ENCODE measurements around the gene RELA. TPM values are rescaled to one million over a fixed set of nuclear protein-coding genes. Genes with fewer than 3 reads are reported as not detected.
A peak's percentile ranks its signal among the peaks of the same experiment; 100 is the strongest.

RELA gene
- total RNA-seq, 1 donor, result 39.5 TPM

DNA sequence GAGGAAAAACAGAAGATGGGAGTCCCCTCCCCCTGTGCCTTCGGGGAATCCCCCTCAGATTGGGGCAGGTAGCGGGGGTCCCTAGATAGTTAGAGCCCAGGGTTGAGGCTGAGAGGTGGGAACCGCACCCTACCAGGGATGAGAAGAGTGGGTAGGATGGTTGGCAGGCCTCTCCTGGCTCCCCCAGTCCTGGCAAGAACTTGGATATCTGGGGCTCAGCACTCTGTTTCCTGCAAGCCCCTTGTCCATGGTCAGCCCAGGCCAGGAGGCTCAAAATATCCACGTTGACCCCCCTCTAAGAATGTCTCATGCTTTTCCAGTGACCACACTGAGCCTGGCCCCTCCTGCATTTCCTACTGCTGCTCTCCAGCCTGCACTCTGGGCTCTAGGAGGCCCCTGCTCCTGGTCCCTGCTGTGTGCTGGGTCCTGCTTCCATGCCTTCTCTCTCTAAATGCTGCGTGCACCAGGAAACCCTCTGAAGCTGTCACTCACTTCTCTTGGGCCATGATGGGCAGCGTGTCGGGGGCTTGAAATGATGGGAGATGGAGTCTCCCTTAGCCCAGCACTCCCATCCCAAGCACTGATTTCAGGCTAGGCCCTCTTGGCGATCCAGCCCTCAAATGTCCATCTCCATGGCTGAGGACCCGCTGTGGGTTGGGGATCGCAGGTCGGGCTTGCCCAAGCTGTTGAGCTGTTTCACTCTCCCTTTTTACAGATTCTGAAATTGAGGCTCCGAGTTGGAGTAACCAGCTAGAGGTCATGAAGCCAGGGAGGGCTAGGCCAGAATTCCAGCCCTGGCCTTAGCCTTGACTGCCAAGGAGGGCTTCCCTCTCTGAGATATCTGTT, 50.7 kb downstream of the RELA start:
- no peak for TF ChIP-seq CTCF (IDR thresholded peaks at IDR 0.05; ENCODE audit: insufficient read depth, low read length)
- DNase-seq (ENCODE audit: low read depth), result no peak
- peak overlapping the region; percentile 95 for H3K4me3 ChIP-seq (ENCODE audit: low read depth, low read length)

GRCh38 chr11:65611028-65611757, 51.5 kb downstream of the RELA start:
- H3K4me3 ChIP-seq (ENCODE audit: low read depth, low read length), result peak overlapping the region; percentile 95

GRCh38 chr11:65610404-65610803, 52.3 kb downstream of the RELA start:
- no peak for TF ChIP-seq CTCF (IDR thresholded peaks at IDR 0.05; ENCODE audit: insufficient read depth, low read length)
- DNase-seq (ENCODE audit: low read depth), result no peak
- no peak overlapping the region for H3K4me3 ChIP-seq (ENCODE audit: low read depth, low read length)

More at GRCh38 chr11:65611028-65611757, 51.5 kb downstream of the RELA start:
- DNase-seq (ENCODE audit: low read depth), result no peak
- no peak for TF ChIP-seq CTCF (IDR thresholded peaks at IDR 0.05; ENCODE audit: insufficient read depth, low read length)

DNA sequence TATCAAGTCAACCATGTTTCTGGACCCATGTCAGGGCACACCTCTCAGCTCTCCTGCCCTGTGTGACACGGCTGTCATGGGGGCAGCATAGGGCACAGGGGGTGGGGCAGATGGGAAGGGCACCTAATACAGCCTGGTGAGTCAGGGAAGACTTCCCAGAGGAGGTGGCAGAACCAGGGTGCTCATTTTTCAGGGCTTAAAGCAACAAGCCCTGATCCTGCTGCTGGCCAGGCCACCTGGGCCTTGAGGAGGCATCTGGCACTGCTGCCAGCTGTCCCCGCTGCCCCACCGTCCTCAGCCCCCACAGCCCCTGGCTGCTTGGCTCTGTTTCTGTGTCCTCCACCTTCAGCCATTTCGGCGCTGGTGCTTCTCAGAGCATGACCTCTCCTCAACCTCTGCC, 53.1 kb downstream of the RELA start:
- no peak for TF ChIP-seq CTCF (IDR thresholded peaks at IDR 0.05; ENCODE audit: insufficient read depth, low read length)
- DNase-seq (ENCODE audit: low read depth), result no peak
- H3K4me3 ChIP-seq (ENCODE audit: low read depth, low read length), result no peak overlapping the region

DNA sequence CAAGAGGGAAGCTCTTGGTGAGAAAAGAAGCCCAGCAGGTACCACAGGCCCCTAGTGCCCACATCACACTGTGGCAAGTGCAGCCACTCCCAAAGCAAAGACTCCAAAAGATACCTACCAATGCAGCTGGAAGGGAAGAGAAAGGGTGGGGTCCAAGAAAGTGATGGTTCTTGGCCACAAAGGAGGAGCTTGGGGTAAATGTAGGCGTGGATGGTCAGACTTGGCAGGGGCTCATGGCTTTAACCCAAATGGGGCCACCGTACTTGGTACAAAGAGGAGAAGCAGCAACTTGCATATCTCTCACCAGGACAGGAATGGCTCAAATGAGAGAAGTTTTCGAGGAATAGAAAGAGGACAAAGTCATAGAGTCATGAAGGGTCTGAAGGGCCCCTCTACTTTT, 53.5 kb downstream of the RELA start:
- H3K4me3 ChIP-seq (ENCODE audit: low read depth, low read length), result no peak overlapping the region
- peak; percentile 77 for DNase-seq (ENCODE audit: low read depth)
- TF ChIP-seq CTCF (IDR thresholded peaks at IDR 0.05; ENCODE audit: insufficient read depth, low read length), result no peak

DNA sequence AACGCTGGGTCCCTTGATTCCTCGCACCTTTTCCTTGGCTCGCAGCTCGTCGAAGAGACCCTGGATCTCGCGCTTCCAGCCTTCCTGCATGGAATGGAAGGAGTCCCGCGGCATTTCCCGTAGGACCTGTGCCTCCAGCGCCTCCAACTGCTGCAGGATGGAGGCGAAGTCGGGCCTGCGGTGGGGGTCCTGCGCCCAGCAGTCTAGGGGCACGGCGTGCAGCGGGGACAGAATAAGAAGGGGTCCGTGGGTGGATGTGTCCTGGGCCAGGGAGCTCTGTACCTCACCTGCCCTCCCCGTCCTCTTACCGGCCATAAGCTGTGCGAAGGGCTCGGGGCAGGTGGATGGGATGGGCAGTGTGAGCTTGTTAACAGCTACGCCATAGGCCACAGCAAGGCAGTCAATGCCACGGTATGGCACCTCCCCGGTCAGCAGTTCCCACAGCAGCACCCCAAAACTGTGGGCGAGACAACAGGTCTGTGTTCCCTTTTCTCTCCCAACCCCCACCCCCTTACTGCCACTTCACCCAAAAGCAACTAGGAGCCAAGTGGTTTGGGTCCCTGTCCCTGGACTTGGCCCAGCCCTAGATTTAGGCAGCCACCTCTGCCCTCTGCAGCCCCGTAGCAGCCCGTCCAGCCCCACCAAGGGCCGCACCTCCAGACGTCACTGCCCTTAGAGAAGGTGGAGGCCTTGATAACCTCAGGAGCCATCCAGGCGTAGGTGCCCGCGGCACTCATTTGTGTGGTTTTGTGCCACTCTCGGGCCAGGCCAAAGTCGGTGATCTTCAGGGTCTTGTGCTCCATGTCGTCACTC, 54.9 kb downstream of the RELA start:
- no peak for TF ChIP-seq CTCF (IDR thresholded peaks at IDR 0.05; ENCODE audit: insufficient read depth, low read length)
- H3K4me3 ChIP-seq (ENCODE audit: low read depth, low read length), result no peak overlapping the region
- DNase-seq (ENCODE audit: low read depth), result no peak
